ENCODE results near the gene ATXN7L3B. TPM values are rescaled to one million over a fixed set of nuclear protein-coding genes. Genes with fewer than 3 reads are reported as not detected.
A peak's percentile ranks its signal among the peaks of the same experiment; 100 is the strongest.
"Not testable (repeated sequence)": the region's sequence is repeated elsewhere in the genome, so short reads cannot be mapped to it uniquely, and the experiment has no call there.

ATXN7L3B gene, protein sequence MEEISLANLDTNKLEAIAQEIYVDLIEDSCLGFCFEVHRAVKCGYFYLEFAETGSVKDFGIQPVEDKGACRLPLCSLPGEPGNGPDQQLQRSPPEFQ
- 52.7 and 53.1 TPM in 2 replicates for total RNA-seq (2014; rRNA removed; shearing (Covaris generic))

DNA sequence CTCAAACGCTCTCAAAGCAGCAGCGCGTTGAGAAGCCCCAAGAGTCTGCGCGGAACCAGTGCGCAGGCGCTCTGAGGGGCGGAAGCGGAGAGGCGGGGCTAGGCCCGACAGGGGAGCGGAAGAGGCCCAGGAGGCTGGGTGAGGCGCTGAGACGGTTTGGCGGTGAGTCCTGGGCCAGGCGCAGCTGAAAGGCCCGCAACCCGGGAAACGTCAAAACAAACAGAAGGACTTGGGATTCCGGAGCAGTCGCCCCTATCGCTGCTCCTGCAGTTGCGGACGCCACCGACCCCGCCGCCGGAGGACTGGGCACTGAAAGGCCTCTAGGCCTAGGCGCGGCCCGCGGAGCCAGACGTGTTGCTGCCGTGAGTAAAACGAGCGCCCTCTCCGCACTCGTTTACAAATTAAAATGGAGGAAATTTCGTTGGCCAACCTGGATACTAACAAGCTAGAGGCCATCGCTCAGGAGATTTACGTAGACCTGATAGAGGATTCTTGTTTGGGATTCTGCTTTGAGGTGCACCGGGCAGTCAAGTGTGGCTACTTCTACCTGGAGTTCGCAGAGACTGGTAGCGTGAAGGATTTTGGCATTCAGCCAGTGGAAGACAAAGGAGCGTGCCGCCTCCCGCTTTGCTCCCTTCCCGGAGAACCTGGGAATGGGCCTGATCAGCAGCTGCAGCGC is at the start of gene ATXN7L3B:
ATXN7L3B (plus strand) TSS at position 129 of the 679 bp plus-strand sequence; CDS start at position 407, 278 bp downstream.
- H3K27me3 ChIP-seq, result no peaks in the 10 kb centered on the region
- H3K4me1 ChIP-seq, result peaks cover 3% of the 10 kb centered on the region; the same call in 1 of the 2 replicates
- H3K27ac ChIP-seq, result peak within 1 kb of the TSS; percentile 93
- H3K4me3 ChIP-seq, result peak within 1 kb of the TSS; percentile 86
- peak; percentile 93 to 96 for DNase-seq
- no peaks in the 10 kb centered on the region for H3K9me3 ChIP-seq (replicated peaks)
- H3K36me3 ChIP-seq, result peaks cover 35% of the 10 kb centered on the region

GRCh38 chr12:74488134-74488533 is 49.5 kb upstream of the ATXN7L3B start:
- Histone ChIP-seq H3K27me3 (no peaks in the 10 kb centered on the region), H3K36me3 (no peaks in the 10 kb centered on the region), H3K4me1 (no peaks in the 10 kb centered on the region), H3K9me3 (replicated peaks) (no peaks in the 10 kb centered on the region), H3K27ac (no peak overlapping the region), H3K4me3 (no peak overlapping the region)
- no peak for DNase-seq

DNA sequence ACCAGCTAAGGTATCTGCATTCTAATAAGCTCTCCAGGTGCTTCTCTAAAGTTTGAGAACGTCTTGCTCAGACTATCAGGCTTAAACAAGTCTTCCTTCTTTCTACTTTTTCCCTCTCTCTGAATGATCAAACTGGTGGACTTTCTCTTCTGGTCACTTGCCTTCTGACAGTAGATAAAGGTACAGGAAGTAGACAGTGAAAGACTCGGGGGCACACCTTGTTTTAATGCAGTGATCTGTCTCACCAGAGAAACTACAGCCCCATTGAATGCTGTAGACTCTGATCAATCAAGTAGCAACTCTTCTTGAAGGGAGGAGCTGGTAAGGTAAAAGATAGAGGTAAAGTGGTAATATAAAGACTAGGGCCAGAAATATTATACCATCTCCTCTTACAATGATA is 48.1 kb upstream of the ATXN7L3B start:
- Histone ChIP-seq H3K36me3 (no peaks in the 10 kb centered on the region), H3K9me3 (replicated peaks) (no peaks in the 10 kb centered on the region), H3K27me3 (no peaks in the 10 kb centered on the region), H3K4me1 (no peaks in the 10 kb centered on the region), H3K4me3 (no peak overlapping the region), H3K27ac (no peak overlapping the region)
- DNase-seq, result no peak

DNA sequence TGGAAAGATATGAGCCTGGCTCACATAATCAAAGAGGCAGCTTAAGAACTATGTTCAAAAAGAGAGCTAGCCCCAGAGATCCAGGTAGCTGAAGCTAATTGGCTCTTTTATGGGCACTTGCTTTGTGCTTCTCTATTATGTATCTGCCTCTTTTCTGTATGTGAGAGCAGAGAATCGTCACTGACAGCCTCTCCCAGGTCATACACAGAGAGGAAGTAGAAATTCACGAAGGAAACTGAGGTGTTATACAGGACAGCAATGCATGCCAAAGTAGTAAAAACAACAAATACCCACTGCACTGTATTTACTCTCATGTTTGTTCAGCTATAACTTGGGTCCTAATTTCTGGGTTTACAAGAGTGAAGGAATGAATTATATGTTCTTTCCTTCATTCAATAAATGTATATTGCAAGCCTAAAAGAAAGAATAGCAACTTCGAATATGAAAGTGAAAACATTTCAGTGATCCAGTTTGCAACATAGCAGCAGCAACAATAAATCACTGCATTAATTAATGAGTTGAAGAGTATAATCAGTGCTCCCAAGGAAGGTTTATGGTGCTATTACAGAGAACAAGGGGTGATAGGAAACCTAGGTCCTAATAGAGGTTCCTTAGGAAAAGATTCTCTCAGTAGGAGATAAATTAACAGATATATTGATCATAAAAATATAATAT is 47.1 kb upstream of the ATXN7L3B start:
- H3K27me3 ChIP-seq, result no peaks in the 10 kb centered on the region
- no peak overlapping the region for H3K27ac ChIP-seq
- no peak for DNase-seq

GRCh38 chr12:74491374-74491773 is 46.3 kb upstream of the ATXN7L3B start:
- Histone ChIP-seq H3K9me3 (replicated peaks) (no peaks in the 10 kb centered on the region), H3K4me3 (no peak overlapping the region), H3K27ac (no peak overlapping the region), H3K36me3 (no peaks in the 10 kb centered on the region), H3K4me1 (no peaks in the 10 kb centered on the region), H3K27me3 (no peaks in the 10 kb centered on the region)
- no peak for DNase-seq

More for the DNA sequence above, 47.1 kb upstream of the ATXN7L3B start:
- Histone ChIP-seq H3K4me3 (no peak overlapping the region), H3K9me3 (replicated peaks) (no peaks in the 10 kb centered on the region), H3K4me1 (no peaks in the 10 kb centered on the region), H3K36me3 (no peaks in the 10 kb centered on the region)

- H3K4me3 ChIP-seq, result no peak overlapping the region
- DNase-seq, result peak in 1 of 2 experiments; percentile 13
- no peaks in the 10 kb centered on the region for H3K9me3 ChIP-seq (replicated peaks)
- no peaks in the 10 kb centered on the region for H3K27me3 ChIP-seq
- no peaks in the 10 kb centered on the region for H3K4me1 ChIP-seq
- H3K27ac ChIP-seq, result no peak overlapping the region
- no peaks in the 10 kb centered on the region for H3K36me3 ChIP-seq
These were observed 38.4 kb upstream of the ATXN7L3B start for GRCh38 chr12:74499192-74499591.

DNA sequence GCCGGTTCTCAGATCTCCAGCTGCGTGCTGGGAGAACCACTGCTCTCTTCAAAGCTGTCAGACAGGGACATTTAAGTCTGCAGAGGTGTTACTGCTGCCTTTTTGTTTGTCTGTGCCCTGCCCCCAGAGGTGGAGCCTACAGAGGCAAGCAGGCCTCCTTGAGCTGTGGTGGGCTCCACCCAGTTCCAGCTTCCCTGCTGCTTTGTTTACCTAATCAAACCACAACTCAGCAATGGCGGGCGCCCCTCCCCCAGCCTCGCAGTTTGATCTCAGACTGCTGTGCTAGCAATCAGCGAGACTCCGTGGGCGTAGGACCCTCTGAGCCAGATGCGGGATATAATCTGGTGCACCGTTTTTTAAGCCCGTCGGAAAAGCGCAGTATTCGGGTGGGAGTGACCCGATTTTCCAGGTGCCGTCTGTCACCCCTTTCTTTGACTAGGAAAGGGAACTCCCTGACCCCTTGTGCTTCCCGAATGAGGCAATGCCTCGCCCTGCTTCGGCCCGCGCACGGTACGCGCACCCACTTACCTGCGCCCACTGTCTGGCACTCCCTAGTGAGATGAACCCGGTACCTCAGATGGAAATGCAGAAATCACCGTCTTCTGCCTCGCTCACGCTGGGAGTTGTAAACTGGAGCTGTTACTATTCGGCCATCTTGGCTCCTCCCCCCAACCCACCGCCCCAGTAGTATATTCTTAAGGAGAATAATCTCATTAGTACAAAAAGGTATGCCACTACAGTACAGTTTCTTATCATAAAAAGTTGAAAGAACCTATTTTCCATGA is 28.6 kb upstream of the ATXN7L3B start:
- not testable (repeated sequence) for H3K27ac ChIP-seq; H3K9me3 ChIP-seq (replicated peaks); H3K27me3 ChIP-seq; H3K4me1 ChIP-seq; H3K36me3 ChIP-seq
- DNase-seq, result peak; percentile 20 to 34
- peak overlapping the region; percentile 50 for H3K4me3 ChIP-seq

DNA sequence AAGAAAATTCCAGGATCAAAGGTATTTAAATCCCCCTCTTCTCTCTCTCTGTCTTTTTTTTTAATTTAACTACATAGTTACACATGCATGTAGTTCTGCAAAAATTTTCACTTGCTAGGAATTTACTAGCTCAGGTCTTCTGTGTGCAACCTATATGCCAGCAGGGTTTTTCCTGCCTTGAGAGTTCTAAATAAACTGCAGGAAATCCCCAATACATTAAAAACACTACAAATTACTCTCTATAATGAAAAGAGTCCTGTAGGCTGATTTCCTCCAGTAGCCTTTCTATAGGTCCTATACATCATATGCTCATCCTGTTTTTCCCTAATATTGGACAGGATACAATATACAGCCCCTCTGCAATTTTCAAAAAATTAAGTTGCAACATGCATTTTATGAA is 27.7 kb upstream of the ATXN7L3B start:
- Histone ChIP-seq H3K36me3 (no peaks in the 10 kb centered on the region), H3K4me3 (no peak overlapping the region), H3K27me3 (no peaks in the 10 kb centered on the region), H3K9me3 (replicated peaks) (no peaks in the 10 kb centered on the region), H3K27ac (no peak overlapping the region), H3K4me1 (no peaks in the 10 kb centered on the region)
- DNase-seq, result no peak

GRCh38 chr12:74514098-74514872 is 23.4 kb upstream of the ATXN7L3B start:
- no peaks in the 10 kb centered on the region for H3K4me1 ChIP-seq
- DNase-seq, result no peak
- no peaks in the 10 kb centered on the region for H3K27me3 ChIP-seq
- H3K36me3 ChIP-seq, result no peaks in the 10 kb centered on the region
- H3K9me3 ChIP-seq (replicated peaks), result no peaks in the 10 kb centered on the region
- no peak overlapping the region for H3K4me3 ChIP-seq
- H3K27ac ChIP-seq, result no peak overlapping the region

GRCh38 chr12:74515849-74516248 is 21.8 kb upstream of the ATXN7L3B start:
- H3K27ac ChIP-seq, result no peak overlapping the region
- no peaks in the 10 kb centered on the region for H3K9me3 ChIP-seq (replicated peaks)
- H3K4me1 ChIP-seq, result no peaks in the 10 kb centered on the region
- DNase-seq, result no peak
- H3K36me3 ChIP-seq, result no peaks in the 10 kb centered on the region
- no peaks in the 10 kb centered on the region for H3K27me3 ChIP-seq
- H3K4me3 ChIP-seq, result no peak overlapping the region

DNA sequence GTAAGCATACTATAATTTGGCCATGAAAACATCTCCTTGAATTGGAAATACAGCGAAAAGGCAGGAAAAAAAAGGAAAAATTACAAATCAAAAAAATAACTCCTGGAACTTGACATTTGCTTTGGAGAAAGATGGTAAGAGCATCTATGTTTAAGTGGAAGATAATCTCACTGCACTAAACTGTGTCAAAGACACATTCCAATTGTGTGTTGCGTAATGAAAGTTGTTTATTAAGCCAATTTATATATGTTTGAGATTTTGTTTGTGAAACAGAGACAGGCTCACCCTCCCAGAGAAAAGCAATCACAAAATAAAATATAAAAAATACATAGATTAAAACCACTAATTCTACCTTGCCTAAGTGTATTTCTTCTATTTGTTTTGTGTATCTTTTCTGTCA is 11.1 kb upstream of the ATXN7L3B start:
- Histone ChIP-seq H3K27ac (no peak overlapping the region), H3K4me3 (no peak overlapping the region), H3K9me3 (replicated peaks) (no peaks in the 10 kb centered on the region), H3K4me1 (no peaks in the 10 kb centered on the region), H3K27me3 (no peaks in the 10 kb centered on the region), H3K36me3 (no peaks in the 10 kb centered on the region)
- DNase-seq, result no peak

- H3K4me3 ChIP-seq, result no peak overlapping the region
- H3K36me3 ChIP-seq, result no peaks in the 10 kb centered on the region
- DNase-seq, result no peak
- H3K4me1 ChIP-seq, result no peaks in the 10 kb centered on the region
- no peaks in the 10 kb centered on the region for H3K9me3 ChIP-seq (replicated peaks)
- H3K27ac ChIP-seq, result no peak overlapping the region
- no peaks in the 10 kb centered on the region for H3K27me3 ChIP-seq
These were observed 10.1 kb upstream of the ATXN7L3B start for GRCh38 chr12:74527491-74527890.

- no peak overlapping the region for H3K4me3 ChIP-seq
- no peaks in the 10 kb centered on the region for H3K4me1 ChIP-seq
- H3K27ac ChIP-seq, result no peak overlapping the region
- no peaks in the 10 kb centered on the region for H3K9me3 ChIP-seq (replicated peaks)
- H3K36me3 ChIP-seq, result no peaks in the 10 kb centered on the region
- H3K27me3 ChIP-seq, result no peaks in the 10 kb centered on the region
- DNase-seq, result no peak
These were observed 7.0 kb upstream of the ATXN7L3B start for GRCh38 chr12:74530676-74531075.

DNA sequence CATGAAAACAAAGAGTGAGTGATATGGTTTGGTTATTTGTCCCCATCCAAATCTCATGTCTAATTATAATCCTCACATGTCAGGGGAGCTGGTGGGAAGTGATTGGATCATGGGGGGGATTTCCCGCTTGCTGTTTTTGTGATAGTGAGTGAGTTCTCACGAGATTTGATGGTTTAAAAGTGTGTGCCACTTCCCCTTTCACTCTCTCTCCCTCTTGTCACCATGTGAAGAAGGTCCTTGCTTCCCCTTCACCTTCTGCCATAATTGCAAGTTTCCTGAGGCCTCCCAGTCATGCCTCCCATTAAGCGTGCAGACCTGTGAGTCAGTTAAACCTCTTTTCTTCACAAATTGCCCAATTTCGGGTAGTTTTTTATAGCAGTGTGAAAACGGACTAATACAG is 2.1 kb upstream of the ATXN7L3B start:
- peaks cover 3% of the 10 kb centered on the region; the same call in 1 of the 2 replicates for H3K4me1 ChIP-seq
- DNase-seq, result no peak
- peaks cover 15% of the 10 kb centered on the region for H3K36me3 ChIP-seq
- H3K4me3 ChIP-seq, result no peak overlapping the region
- H3K9me3 ChIP-seq (replicated peaks), result no peaks in the 10 kb centered on the region
- H3K27ac ChIP-seq, result no peak overlapping the region
- no peaks in the 10 kb centered on the region for H3K27me3 ChIP-seq
